Stimulated activated CD8-positive, alpha-beta memory T cell treated with anti-CD3 and anti-CD28 coated beads, Interleukin-12 subunit alpha, Interleukin-12 subunit beta, amount 100 ng/mL, for 4 hours (primary cell): ENCODE results near the gene NACC2.

Experiments
- DNase-seq: peaks from one replicate; pipeline ENCODE4 v3.0.0-alpha.2; 2020; ENCODE audit warnings: low read depth

NACC2 gene

GRCh38 chr9:135957431-135957830 lies 137.7 kb downstream of the NACC2 start:
- no peak for DNase-seq

- DNase-seq: no peak
These were observed 138.3 kb downstream of the NACC2 start for GRCh38 chr9:135956802-135957174.
